ENCODE data around the gene FBXO44.

GRCh38 chr1:11647333-11647732 is 7.3 kb upstream of the FBXO44 start:
- TF ChIP-seq POLR2A (IDR thresholded peaks at IDR 0.05; ENCODE audit: low read length), result no peak
- TF ChIP-seq GATA1 (IDR thresholded peaks at IDR 0.05; ENCODE audit: low read depth, low read length), result no peak
